Measurements from ENCODE around the gene CXorf49.
"Not testable (repeated sequence)": the region's sequence is repeated elsewhere in the genome, so short reads cannot be mapped to it uniquely, and the experiment has no call there.

DNA sequence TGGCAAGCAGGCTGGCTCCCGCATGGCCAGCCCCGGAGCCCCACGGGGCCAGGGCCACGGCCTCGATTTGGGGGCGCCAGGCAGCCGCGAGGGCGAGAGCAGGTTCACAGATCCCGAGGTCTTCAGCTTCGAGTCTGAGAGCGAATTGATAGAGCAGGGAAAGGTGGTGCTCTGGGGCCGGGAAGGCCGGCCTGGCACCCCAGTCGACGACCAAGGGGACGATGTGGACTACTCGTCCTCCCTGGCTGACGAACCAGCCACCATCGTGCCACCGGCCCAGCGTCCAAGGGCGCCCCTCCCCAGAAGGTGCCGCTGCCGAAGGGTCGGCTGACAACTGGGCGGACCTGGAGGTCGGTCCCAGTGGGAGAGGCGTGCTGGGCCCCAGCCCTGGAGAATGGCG, 1.1 kb upstream of the CXorf49 start:
- TF ChIP-seq, protein P1, sequence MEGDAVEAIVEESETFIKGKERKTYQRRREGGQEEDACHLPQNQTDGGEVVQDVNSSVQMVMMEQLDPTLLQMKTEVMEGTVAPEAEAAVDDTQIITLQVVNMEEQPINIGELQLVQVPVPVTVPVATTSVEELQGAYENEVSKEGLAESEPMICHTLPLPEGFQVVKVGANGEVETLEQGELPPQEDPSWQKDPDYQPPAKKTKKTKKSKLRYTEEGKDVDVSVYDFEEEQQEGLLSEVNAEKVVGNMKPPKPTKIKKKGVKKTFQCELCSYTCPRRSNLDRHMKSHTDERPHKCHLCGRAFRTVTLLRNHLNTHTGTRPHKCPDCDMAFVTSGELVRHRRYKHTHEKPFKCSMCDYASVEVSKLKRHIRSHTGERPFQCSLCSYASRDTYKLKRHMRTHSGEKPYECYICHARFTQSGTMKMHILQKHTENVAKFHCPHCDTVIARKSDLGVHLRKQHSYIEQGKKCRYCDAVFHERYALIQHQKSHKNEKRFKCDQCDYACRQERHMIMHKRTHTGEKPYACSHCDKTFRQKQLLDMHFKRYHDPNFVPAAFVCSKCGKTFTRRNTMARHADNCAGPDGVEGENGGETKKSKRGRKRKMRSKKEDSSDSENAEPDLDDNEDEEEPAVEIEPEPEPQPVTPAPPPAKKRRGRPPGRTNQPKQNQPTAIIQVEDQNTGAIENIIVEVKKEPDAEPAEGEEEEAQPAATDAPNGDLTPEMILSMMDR (IDR thresholded peaks at IDR 0.05), result not testable (repeated sequence)
- not testable (repeated sequence) for TF ChIP-seq POLR2AphosphoS5, POLR2A (IDR thresholded peaks at IDR 0.05)
